Naive B cell (primary cell): ENCODE results near the gene STX8. TPM values are rescaled to one million over a fixed set of nuclear protein-coding genes. Genes with fewer than 3 reads are reported as not detected.

Experiments used
- ATAC-seq, 2 donors: fragments of 150-1000 bp; cut with Tn5 transposase; 2 replicates each; pipeline ENCODE4 v1.10.0; 2021; ENCODE audit warnings: low read depth in 2 of 2, mild to moderate bottlenecking in 2 of 2, moderate library complexity in 2 of 2
- DNase-seq: peaks from one replicate; pipeline ENCODE4 v3.0.0; 2022
- H3K27ac Mint-ChIP-seq, 6 donors: one replicate each; pipeline ENCODE4 v1.8.0; 2020 to 2022; ENCODE audit warnings: mild to moderate bottlenecking in 6 of 6, mixed read lengths in 6 of 6, moderate library complexity in 5 of 6, inconsistent platforms in 2 of 6
- H3K27me3 Mint-ChIP-seq, 3 donors: one replicate each; pipeline ENCODE4 v1.8.0; 2021 to 2022; ENCODE audit warnings: mixed read lengths in 3 of 3, mild to moderate bottlenecking in 1 of 3
- H3K36me3 Mint-ChIP-seq, 2 donors: one replicate each; pipeline ENCODE4 v1.8.0; 2020 to 2022; ENCODE audit warnings: mixed read lengths in 2 of 2, inconsistent platforms in 1 of 2, mild to moderate bottlenecking in 1 of 2
- H3K4me1 Mint-ChIP-seq, 3 donors: one replicate each; pipeline ENCODE4 v1.8.0; 2020 to 2022; ENCODE audit warnings: mixed read lengths in 3 of 3, inconsistent platforms in 1 of 3, mild to moderate bottlenecking in 1 of 3, moderate library complexity in 1 of 3
- H3K4me3 Mint-ChIP-seq, 8 donors: one replicate each; pipeline ENCODE4 v1.8.0; 2020 to 2022; ENCODE audit warnings: mild to moderate bottlenecking in 8 of 8, mixed read lengths in 8 of 8, moderate library complexity in 8 of 8, inconsistent platforms in 2 of 8
- H3K9me3 Mint-ChIP-seq, 7 donors: one replicate each; pipeline ENCODE4 v1.8.0; 2020 to 2022; ENCODE audit warnings: mixed read lengths in 7 of 7, mild to moderate bottlenecking in 5 of 7, inconsistent platforms in 2 of 7, moderate library complexity in 1 of 7
- polyA plus RNA-seq, 6 donors: library from polyadenylated mRNA; unstranded; fragments of 300-500 nt; fragmentation: Illumina TruSeq; gene quantifications; one replicate each; pipeline ENCODE4 v1.2.3, GENCODE V29; 2021; ENCODE audit warnings: low read depth in 6 of 6

STX8 gene
- polyA plus RNA-seq, 6 donors from 2014 or later = 90.4 to 141 (median 107) TPM

DNA sequence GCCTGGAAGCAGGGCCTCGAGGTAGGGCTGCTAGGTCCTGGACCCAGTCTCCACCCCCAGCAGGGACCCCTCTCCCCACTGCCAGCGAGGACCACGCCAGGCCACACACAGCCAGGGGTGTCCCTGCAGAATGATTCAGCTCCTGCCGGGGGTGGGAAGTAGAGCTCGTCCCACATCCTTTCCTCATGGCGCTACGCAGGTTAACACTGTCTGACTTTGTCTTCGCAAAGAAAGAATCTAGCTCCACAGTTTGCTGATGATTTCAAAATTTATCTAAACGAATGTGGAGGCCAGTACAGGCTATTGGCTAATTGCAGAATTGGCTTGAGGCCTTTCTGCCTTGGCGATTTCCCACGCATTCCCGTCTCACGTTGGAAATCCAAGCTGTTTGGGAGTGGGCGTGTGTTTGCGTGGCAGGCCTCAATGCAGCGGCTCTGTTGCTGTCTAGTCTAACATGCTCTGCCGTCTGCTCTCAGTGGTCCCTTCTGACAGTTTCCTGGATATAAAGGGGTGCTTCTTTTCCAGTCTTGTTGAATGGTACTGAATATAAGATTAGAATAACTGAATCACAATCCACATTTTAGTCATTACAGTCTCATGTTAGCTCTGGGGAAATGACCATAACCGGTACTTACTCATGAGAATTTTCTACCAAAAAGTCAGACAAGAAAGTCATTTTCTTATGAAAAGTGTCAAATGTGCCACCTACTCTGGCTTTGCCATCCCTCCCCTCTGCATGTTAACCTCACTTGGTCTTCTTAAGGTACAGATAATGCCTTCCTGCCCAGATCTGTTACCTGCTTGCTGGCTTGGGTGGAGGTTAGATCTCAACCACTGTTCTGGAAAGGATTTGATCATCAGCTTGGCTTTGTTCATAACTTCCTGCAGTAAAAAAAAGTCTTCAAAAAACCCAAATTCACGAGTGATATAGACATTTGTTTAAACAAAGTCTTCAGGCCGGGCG is 301.9 kb downstream of the STX8 start:
- Mint-ChIP-seq H3K27ac (no peak overlapping the region), H3K9me3 (peaks cover 0 to 2% (median 0%) of the 10 kb centered on the region in 7 donors), H3K4me1 (peaks cover 0 to 4% (median 2%) of the 10 kb centered on the region in 3 donors), H3K36me3 (peaks cover 5 to 13% of the 10 kb centered on the region in 2 donors), H3K27me3 (no peaks in the 10 kb centered on the region), H3K4me3 (no peak overlapping the region)
- ATAC-seq (no peak), DNase-seq (no peak)

DNA sequence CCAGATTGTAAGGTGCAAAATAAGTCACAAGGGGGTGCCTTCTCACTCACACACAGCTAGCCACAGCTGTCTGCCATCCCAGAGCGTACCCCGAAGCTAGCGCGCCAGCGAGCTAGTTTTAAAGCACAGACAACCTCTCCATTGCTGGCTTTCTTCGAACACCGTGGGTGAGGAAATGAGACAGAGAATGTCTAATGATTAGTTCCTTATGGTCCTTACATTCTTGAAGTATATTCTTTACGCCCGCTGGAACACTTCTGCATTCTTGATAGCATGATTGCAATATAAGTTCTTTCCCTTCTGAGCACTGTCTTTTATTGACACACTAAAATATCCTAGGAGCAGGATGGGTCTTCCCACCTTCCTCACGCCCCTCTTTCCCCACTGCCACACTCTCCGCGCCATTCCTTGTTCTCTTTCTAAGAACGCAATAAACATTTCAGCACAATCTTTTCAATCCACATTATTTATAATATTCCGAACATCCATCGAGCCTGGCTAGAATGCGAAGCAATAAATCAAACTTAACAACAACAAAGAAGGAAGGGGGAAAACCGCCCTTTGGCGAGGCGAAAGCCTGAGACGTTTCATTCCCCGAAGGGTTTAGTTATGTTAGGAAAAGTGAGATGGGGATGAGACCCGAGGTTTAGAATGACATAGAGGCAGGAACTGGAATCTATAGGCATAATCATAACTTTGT is 303.0 kb downstream of the STX8 start:
- Mint-ChIP-seq H3K27ac (peak overlapping the region in 2 of 6 donors; percentile 0 to 16), H3K4me3 (no peak overlapping the region), H3K36me3 (peaks cover 5 to 13% of the 10 kb centered on the region in 2 donors), H3K9me3 (peaks cover 0 to 2% (median 0%) of the 10 kb centered on the region in 7 donors), H3K4me1 (peaks cover 0 to 2% (median 0%) of the 10 kb centered on the region in 3 donors), H3K27me3 (no peaks in the 10 kb centered on the region)
- DNase-seq (no peak), ATAC-seq (no peak)

DNA sequence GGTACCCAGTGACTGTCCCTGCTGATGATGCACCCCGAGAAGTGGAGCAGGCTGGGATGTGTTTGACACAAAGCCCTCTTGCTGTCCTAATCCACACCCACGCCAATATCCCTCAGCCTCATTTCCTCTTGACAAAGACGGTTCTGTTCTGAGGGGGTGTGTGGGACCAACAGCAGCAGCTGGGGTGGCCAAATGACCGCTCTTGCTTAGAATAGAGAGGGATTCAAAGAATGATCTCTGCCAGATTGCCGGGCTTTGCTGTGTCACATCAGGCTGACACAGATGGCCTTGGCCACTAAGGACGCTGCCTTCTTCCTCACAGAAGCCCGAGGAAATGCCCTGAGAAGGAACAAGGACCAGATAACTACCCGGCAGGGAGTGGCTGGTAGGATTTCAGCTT is 303.6 kb downstream of the STX8 start:
- no peaks in the 10 kb centered on the region for H3K27me3 Mint-ChIP-seq
- H3K27ac Mint-ChIP-seq = no peak overlapping the region
- H3K36me3 Mint-ChIP-seq = peaks cover 5 to 7% of the 10 kb centered on the region in 2 donors
- DNase-seq (no peak), ATAC-seq (no peak)
- H3K4me1 Mint-ChIP-seq = peaks cover 0 to 2% (median 0%) of the 10 kb centered on the region in 3 donors
- H3K4me3 Mint-ChIP-seq = no peak overlapping the region
- peaks cover 0 to 2% (median 0%) of the 10 kb centered on the region in 7 donors for H3K9me3 Mint-ChIP-seq

DNA sequence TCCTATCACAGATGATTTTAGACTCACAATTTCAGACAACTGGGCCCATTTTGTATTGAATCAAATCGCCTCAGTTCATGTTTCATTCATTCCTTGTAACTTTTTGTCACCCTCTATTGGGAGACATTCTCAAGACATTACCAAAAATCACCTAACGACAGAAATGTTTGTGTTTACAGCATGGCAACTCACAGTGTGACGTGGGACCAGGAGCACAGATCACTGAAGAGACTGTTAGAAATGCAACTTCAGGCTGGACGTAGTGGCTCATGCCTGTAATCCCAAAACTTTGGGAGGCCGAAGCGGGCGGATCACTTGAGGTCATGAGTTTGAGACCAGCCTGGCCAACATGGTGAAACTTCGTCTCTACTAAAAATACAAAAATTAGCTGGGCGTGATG is 304.7 kb downstream of the STX8 start:
- H3K27ac Mint-ChIP-seq = no peak overlapping the region
- H3K4me1 Mint-ChIP-seq = peaks cover 0 to 2% (median 0%) of the 10 kb centered on the region in 3 donors
- no peaks in the 10 kb centered on the region for H3K27me3 Mint-ChIP-seq
- peaks cover 0 to 2% (median 0%) of the 10 kb centered on the region in 7 donors for H3K9me3 Mint-ChIP-seq
- H3K36me3 Mint-ChIP-seq = peaks cover 5 to 6% of the 10 kb centered on the region in 2 donors
- ATAC-seq (no peak), DNase-seq (no peak)
- H3K4me3 Mint-ChIP-seq = no peak overlapping the region

DNA sequence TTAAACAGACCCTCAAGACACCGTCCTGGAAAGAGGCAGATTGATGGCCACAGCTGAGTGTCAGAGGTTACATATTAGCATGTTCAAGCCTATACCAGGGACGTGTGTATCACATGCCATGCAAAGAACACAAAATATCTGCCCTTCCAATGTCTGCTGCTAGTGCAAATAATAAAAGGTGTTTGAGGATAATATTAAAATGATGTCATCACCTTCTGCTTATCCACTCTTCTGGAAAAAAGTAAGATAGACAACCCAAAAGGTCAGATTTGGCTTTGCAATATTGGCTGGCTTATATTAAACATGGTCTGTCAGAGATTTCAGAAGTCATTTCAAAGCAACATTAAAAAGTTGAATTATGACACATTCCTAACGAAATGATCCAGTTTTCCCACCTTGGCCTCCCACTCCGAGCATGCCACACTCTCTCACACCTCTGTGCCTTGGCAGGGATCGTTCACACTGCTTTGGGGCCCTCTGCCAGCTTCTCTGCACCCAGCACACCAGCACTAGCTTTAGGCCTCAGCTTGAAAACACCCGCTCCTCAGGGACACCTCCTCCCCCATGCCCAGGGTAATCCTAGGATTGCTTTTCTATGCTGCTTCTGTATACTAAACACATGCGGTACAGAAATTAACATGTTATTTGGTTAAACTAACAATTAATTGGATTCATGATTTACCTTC is 306.1 kb downstream of the STX8 start:
- peaks cover 0 to 2% (median 0%) of the 10 kb centered on the region in 7 donors for H3K9me3 Mint-ChIP-seq
- H3K36me3 Mint-ChIP-seq = peaks cover 5 to 6% of the 10 kb centered on the region in 2 donors
- H3K4me1 Mint-ChIP-seq = no peaks in the 10 kb centered on the region
- H3K27me3 Mint-ChIP-seq = no peaks in the 10 kb centered on the region
- H3K27ac Mint-ChIP-seq = no peak overlapping the region
- ATAC-seq = no peak
- no peak for DNase-seq
- H3K4me3 Mint-ChIP-seq = no peak overlapping the region

DNA sequence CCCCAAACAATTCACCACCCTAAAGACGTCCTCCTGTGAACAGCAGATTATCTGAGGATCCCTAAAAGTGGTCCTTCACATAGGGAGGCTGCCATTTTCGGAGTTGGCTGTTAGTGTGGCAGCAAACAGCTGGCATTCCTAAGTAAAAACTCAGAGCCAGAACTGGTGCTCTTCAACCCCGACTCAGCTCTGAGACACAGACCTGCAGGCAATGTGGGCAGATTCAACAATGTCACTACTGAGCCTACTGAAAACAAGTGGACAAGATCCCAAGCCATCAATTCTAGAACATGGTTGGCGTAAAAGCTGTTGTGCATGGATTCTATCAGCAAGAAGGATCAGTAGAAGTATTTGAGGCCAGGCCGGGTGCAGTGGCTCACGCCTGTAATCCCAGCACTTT is 307.1 kb downstream of the STX8 start:
- no peak for DNase-seq
- no peaks in the 10 kb centered on the region for H3K27me3 Mint-ChIP-seq
- peaks cover 5 to 9% of the 10 kb centered on the region in 2 donors for H3K36me3 Mint-ChIP-seq
- no peak overlapping the region for H3K27ac Mint-ChIP-seq
- peaks cover 0 to 2% (median 0%) of the 10 kb centered on the region in 7 donors for H3K9me3 Mint-ChIP-seq
- H3K4me3 Mint-ChIP-seq = no peak overlapping the region
- H3K4me1 Mint-ChIP-seq = no peaks in the 10 kb centered on the region
- ATAC-seq = no peak

DNA sequence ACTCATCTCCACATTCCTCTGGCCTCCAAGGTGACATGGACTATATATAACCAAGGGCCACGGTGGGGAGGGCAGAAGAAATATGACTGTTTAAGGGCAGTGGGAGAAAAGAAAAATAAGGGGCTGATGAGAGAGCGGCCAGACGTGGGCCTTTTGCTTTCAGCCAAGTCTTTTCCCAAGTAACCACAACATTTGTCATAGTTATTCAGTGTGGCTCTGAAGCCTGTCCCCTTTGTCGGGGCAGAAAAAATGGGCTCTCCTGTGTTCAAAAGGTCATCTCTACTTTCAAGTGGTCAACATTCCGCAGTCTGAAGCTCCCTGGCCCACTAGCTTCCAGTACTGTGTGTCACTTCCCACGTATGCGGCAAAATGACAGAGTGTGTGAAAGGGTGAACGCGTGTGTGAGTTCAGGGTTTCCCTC is 308.9 kb downstream of the STX8 start:
- Mint-ChIP-seq H3K36me3 (peaks cover 5 to 12% of the 10 kb centered on the region in 2 donors), H3K9me3 (peaks cover 0 to 2% (median 0%) of the 10 kb centered on the region in 7 donors)

DNA sequence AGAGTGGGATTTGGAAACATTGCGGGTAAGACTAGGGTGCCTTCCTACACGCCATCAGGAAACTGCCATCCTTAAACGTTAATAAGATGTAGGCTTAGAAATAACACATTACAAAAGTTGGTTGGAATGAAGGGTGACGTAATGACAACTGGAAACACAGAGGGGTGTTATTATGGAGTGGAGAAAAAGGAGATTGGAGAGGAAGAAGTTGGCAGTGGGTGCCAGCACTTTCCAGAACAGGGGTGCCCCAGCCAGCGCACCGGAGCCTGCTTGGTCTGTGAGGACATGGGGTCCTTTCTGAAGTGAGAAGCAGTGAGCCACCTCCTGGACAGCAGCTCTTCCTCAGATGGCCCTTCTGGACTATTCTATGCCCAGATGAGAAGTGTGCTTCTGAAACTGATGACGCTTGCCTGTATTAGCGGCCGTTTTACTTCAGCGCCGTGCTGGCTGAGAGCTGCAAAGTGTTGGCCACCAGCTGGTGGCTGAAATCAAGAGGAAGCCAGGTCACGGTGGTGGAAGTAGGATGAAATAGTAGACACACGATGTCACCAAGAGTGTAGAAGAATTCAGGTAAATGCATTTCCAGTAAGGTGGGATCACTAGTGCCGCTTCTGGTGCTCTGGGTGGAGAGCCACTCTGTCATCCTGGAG is 309.5 kb downstream of the STX8 start:
- H3K27me3 Mint-ChIP-seq = no peaks in the 10 kb centered on the region
- DNase-seq (no peak), ATAC-seq (no peak)
- peaks cover 5 to 12% of the 10 kb centered on the region in 2 donors for H3K36me3 Mint-ChIP-seq
- H3K4me3 Mint-ChIP-seq = peak overlapping the region in 1 of 8 donors; percentile 14
- H3K4me1 Mint-ChIP-seq = no peaks in the 10 kb centered on the region
- peaks cover 0 to 2% (median 0%) of the 10 kb centered on the region in 7 donors for H3K9me3 Mint-ChIP-seq
- H3K27ac Mint-ChIP-seq = no peak overlapping the region

More for the DNA sequence above, 308.9 kb downstream of the STX8 start:
- H3K4me1 Mint-ChIP-seq = no peaks in the 10 kb centered on the region
- H3K4me3 Mint-ChIP-seq = peak overlapping the region in 1 of 8 donors; percentile 14
- no peak for DNase-seq
- no peak for ATAC-seq
- H3K27me3 Mint-ChIP-seq = no peaks in the 10 kb centered on the region
- H3K27ac Mint-ChIP-seq = peak overlapping the region in 1 of 6 donors; percentile 24

DNA sequence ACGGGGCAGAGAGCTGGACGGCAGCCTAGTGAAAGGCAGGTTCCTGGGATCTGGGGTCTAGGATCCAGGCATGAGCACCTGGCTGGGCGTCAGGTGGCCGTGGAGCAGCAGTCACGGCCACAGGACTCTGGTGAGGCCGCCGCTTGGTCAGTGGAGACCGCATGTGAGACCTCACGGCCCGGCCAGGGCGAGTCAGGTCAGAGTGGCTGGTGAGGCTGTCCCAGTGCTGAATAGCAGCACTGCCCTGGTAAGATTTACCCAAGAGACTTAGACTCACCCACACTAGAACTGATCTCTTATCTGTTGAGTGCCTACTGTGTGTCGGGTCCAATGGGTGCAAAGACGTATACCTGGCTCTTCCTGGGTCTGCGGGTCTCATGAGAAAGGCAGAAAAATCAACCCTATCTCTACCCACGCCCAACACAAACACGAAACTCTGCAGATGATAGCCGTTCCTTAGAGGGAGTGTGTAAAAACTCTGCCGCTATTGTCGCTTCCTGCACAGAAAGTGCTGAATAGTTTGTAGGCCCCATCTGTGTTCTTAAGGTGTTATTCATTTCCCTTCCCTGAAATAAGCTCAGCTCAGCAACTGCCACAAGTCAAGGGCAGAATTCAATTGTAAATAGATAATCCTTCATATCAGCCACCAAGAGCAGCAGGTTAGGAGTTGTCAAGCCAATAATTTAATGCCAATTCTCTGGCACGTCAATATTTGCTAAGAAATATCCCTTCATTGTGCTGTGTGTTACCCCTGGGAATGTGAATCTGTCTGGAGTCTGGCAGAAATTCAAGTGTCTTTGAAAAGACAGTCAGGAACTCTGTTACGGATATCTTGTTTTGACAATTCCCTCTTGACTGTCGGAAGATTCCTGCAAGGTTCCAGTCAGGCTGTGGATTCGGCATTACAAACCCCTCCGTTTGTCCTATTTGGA is 314.3 kb downstream of the STX8 start:
- Mint-ChIP-seq H3K27me3 (no peaks in the 10 kb centered on the region), H3K4me3 (peak overlapping the region in 1 of 8 donors; percentile 6), H3K4me1 (peaks cover 14 to 19% (median 14%) of the 10 kb centered on the region in 3 donors), H3K27ac (no peak overlapping the region), H3K36me3 (peaks cover 0 to 6% of the 10 kb centered on the region in 2 donors), H3K9me3 (peaks cover 0 to 2% (median 0%) of the 10 kb centered on the region in 7 donors)
- ATAC-seq (no peak), DNase-seq (no peak)

DNA sequence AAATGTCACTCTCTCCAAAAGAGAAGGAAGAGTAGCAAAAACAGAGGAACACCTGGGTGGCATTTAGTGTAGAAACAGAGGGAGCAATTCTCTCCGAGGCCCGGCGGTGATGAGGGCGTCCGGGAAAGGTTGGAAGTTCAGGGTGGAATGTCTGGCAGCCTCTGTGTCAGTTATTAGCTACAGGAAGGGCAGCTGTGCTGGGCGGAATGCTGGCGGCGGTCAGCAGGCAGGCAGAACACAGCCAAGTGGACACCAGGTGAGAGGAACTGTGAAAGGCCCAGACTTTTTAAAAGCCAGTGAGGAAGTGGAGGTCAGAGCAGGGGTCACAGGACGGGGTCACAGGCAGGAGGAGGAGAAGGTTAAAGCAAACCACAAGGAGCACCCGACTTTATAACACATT is 316.2 kb downstream of the STX8 start:
- ATAC-seq (no peak), DNase-seq (no peak)
- H3K4me1 Mint-ChIP-seq = peaks cover 15 to 25% (median 18%) of the 10 kb centered on the region in 3 donors
- no peak overlapping the region for H3K4me3 Mint-ChIP-seq
- H3K36me3 Mint-ChIP-seq = peaks cover 0 to 6% of the 10 kb centered on the region in 2 donors
- peak overlapping the region in 1 of 6 donors; percentile 88 for H3K27ac Mint-ChIP-seq
- H3K9me3 Mint-ChIP-seq = peaks cover 0 to 2% (median 0%) of the 10 kb centered on the region in 7 donors
- H3K27me3 Mint-ChIP-seq = no peaks in the 10 kb centered on the region

DNA sequence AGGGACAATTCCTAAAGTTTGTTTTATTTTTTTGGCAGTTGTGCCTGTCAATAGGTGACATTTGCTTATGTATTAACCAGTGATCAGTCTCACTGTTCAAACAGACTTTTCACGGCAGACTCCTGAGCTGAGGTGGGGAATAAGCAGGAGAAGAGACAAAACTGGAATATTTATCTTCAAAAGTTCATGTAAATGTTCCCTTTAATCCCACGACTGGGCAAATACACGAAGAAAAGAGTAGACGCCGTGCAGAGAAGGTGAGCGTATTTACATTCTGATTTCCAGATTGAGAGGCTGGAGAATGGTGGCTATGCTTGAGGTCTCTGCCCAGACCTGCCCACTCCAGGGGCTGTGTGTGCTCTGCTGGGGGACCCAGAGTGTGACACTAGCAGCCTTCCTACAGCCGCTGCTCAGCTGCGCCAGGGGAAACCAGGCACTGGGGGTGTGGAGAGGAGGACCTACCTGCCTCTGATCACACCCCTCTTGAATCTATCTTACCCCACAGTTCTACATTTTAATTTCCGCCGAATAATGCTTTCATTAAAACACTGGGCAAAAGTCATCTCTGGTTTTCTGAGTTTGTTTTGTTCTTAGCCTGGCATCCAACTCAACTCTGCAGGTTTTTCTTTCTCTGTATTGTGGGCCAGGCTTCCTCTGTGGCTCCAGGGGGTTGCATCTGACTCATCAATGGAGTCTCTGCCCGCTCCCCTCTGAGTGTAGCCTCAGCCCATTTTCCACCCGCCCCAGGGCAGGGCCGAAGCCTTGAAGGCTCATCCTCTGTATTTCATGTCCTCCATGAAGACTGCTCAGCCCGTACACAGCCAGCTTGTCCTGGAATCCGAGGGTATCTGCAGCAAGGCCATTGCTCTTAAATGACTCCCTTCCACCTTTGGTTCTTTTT is 317.3 kb downstream of the STX8 start:
- DNase-seq (no peak), ATAC-seq (no peak)
- H3K36me3 Mint-ChIP-seq = peaks cover under 1% of the 10 kb centered on the region in 2 donors
- H3K9me3 Mint-ChIP-seq = no peaks in the 10 kb centered on the region
- no peaks in the 10 kb centered on the region for H3K27me3 Mint-ChIP-seq
- H3K4me1 Mint-ChIP-seq = peaks cover 17 to 25% (median 18%) of the 10 kb centered on the region in 3 donors
- peak overlapping the region in 2 of 6 donors; percentile 33 to 81 for H3K27ac Mint-ChIP-seq
- no peak overlapping the region for H3K4me3 Mint-ChIP-seq
